Activated CD8-positive, alpha-beta memory T cell treated with anti-CD3 and anti-CD28 coated beads, Interleukin-2, amount 50 U/mL, for 48 hours (primary cell): ENCODE data around the gene COL19A1.
"Not testable (repeated sequence)": the region's sequence is repeated elsewhere in the genome, so short reads cannot be mapped to it uniquely, and the experiment has no call there.

Source experiments
- DNase-seq: peaks from one replicate; pipeline ENCODE4 v3.0.0-alpha.2; 2020

Gene COL19A1

DNA sequence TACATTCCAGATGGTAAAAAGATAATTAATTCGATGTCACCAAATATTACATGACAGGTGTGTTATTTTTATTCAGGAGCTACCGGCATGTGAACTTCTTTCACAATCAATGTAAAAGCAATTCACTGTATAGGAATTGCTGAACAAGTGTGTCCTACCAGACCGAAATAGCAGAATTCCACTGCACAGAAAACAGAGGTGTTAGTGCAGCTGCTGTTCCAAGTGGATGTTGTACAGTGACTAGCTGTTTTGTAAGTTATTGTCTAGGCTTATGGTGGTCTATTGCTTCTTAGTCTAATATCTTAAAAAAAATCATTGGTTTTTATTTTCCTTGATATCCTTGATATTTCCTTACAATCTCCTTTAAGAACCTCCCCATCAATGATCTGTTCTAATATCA, 107.4 kb downstream of the COL19A1 start:
- no peak for DNase-seq

- DNase-seq: no peak
Observed at GRCh38 chr6:69974193-69974592, 107.8 kb downstream of the COL19A1 start.

DNA sequence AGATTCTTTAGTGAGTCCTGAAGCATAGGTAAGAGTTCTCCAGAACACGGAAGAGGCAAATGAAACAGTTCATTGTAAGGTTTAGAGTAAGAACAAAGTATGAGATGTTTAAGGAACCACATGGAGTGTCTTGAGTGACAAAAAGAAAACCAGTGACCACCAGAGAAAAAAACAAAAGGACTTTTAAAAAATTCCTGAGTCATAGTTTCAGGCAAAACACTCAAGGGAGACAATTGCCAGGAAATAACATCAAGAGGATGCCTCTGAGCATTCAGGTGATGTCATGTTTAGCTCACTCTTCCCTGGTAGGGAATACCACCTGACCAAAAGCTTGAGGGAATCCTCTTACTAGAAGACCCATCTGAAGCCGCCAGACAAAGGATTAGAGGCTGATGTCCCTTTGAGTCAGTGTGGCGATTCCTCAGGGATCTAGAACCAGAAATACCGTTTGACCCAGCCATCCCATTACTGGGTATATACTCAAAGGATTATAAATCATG, 110.3 kb downstream of the COL19A1 start:
- no peak for DNase-seq

- DNase-seq: no peak
Observed at GRCh38 chr6:69980624-69981023, 114.3 kb downstream of the COL19A1 start.

DNA sequence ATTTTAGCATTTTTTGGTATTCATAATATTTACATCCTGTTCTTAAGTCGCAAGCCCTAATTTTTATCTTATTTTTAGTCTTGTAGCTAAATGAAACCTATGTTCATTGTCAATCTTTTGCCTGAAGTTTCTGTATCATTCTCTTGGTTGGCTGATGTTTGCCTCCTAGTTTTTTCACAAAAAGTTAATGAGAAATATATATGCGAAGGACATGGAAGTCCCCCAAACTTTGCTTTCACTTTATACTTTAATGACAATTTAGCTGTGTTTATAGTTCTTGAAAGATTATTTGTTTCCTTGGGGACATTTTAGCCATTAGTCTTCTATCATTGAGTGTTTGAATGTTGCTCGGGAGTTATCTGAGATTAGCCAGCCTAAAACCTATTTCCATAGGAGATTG, 118.2 kb downstream of the COL19A1 start:
- no peak for DNase-seq

- DNase-seq: no peak
Observed at GRCh38 chr6:69985180-69985579, 118.8 kb downstream of the COL19A1 start.

- DNase-seq: no peak
Observed at GRCh38 chr6:69987550-69987949, 121.2 kb downstream of the COL19A1 start.

DNA sequence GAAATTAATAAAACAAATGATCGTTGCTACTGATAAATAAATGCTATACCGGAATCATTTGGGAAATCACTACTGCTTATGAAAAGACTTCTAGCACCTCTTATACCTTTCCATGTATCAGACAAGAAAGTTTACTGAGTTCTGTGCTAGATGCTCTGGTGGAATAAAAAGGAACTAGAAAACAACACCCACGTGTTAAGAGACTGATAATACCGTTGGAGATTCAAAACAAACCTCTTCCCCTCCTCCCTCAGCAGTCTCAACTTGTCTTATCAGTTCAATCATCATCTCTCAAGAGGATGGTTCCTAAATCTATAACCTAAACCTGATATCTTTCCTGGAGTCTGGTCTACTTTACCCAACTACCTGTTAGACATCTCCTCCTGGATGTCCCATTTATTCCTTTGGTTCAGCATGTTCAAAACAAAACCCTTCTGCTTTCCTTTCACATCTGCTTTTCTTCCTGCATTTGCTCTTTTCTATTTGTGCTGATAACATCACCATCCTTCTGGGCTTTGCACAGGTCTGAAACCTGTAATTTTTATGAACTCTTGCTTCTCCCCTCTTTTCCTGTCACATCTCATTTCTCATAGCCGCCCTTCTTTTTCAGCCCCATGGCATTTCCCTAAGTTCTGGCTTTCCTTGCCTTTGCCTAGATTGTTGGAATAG, 122.2 kb downstream of the COL19A1 start:
- no peak for DNase-seq

- DNase-seq: no peak
Observed at GRCh38 chr6:69994251-69994650, 127.9 kb downstream of the COL19A1 start.

DNA sequence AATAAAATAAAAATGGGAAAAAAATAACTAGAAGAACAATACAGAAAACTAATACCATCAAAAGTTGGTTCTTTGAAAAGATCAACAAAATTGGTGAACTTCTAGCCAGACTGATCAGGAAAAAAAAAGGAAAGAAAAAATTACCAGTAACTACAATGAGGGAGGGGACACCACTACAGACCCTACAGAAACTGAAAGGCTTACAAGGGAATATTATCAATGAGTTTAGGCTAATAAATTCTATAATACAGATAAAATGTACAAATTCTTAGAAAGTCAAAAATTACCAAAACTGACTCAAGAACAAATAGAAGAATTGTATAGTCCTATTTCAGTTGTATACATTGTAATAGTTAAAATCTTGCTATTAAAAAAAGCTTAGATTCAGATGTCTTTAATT, 141.8 kb downstream of the COL19A1 start:
- no peak for DNase-seq

DNA sequence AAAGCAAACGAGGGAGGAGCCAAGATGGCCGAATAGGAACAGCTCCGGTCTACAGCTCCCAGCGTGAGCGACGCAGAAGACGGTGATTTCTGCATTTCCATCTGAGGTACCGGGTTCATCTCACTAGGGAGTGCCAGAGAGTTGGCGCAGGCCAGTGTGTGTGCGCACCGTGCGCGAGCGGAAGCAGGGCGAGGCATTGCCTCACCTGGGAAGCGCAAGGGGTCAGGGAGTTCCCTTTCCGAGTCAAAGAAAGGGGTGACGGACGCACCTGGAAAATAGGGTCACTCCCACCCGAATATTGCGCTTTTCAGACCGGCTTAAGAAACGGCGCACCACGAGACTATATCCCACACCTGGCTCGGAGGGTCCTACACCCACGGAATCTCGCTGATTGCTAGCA, 144.0 kb downstream of the COL19A1 start:
- DNase-seq: not testable (repeated sequence)

GRCh38 chr6:70023201-70023600, 156.8 kb downstream of the COL19A1 start:
- not testable (repeated sequence) for DNase-seq

- DNase-seq: no peak
Observed at GRCh38 chr6:70028246-70028645, 161.9 kb downstream of the COL19A1 start.

GRCh38 chr6:70028926-70029325, 162.6 kb downstream of the COL19A1 start:
- DNase-seq: no peak

DNA sequence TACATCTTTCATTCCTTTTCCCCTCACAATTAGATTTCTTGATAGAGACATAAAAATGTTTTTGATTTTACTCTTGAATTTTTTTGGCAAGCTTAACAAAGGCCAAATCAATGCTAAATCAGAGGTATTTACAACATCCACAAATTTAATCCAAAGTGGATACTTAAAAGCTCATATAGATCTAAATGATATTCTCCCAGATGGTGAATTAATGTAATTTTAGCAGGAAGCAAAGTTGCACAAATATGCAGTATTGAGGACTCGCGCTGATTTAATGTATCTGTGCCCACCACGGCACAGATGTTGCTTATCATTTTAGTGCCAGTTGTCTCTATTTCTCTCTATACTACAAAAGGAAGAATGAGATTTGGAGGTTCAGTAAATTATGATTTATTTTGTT, 167.4 kb downstream of the COL19A1 start:
- DNase-seq: no peak

DNA sequence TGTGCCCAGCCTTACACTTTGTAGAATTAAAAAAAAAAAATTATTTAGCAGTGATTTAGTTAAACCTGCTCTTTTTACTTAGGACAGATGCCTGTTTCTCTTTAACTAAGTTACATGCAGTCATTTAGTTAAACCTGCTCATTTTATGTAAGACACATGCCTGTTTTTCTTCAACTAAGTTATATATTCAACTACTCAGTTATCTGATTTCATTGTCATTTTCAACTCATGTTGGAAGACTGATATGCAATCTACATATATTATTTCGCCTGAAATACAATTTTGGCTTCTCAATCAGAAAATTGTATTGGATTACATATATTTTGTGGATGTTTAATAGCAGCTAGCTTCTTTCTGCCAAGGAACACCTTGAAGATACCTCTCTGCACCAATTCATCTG, 171.1 kb downstream of the COL19A1 start:
- DNase-seq: no peak

DNA sequence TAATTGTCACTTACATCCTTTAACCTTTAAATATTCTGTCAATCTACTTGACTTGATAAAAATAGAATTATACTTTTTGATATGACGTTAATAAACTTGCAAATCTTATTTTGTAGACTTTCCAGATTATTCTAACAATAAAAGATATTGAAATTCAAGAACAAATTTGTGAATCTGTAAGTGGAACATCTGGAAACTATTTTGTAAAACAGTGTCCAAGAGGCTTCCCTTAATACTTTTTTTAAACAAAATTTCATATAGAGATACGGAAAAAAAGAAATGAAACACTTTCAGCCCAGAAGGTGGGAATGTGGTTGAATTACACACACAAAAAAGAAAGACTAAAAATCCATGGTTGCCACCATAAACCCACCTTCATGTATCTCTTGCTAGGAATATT, 174.4 kb downstream of the COL19A1 start:
- DNase-seq: no peak

- DNase-seq: no peak
Observed at GRCh38 chr6:70041411-70041810, 175.1 kb downstream of the COL19A1 start.

DNA sequence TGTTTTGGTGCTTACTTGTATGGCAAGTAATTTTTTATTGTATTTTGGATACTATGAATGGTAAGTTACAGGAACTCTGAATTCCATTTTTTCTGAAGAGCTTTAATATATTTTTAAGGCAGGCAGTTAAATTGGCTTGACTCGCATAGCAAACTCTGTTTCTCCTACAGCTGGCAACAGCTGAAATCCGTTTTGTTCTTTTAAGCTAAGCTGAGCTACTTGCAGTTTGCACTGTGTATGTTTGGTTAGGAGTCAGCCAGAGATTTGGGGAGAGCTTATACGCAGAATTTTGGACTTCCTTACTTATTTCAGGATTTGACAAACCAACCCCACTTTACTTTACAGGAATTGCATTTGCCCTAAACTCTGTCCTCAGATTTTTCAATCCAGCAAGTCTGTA, 179.1 kb downstream of the COL19A1 start:
- DNase-seq: no peak

DNA sequence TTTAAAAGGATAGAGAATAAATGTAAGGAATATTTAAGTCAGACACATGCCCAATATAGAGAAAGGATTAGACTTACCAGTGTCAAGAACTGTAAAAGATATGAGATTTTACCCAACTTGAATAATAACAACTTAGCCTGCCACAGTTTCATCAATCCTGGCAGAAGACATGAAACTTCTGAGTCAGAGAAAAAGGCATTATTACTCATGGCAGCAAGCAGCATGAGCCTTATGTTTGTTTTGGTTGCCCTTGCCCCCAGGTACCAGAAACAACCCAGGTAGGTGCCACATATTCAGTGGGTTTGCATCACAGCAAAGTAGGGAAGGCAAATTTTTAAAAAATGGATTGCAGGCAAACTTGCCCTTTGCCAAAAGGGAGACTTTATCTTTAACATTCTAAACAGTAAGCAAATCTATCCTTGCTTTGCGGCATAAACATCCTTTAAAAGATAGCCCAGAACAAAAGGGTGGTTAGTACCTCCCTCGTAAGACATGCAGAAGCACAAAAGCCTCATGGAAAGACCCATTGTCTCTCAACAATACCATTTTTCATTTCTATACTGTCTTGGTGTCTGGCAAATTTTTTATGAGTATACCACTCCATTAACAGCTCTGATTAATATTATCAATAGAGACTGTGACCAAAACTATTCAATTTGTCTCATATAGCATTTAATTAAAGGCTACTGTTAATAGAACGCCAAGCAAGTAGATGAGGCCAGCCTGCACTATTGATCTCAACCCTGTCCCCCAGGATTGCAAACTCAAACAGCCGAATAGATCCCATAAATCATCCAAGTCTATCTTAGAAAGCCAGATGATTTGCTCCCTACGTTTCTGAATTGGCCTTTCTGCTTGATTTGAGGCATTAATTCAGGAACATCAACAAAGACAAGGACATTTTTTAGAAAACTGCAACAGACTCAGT, 185.1 kb downstream of the COL19A1 start:
- no peak for DNase-seq

- DNase-seq: no peak
Observed at GRCh38 chr6:70059039-70059719, 192.8 kb downstream of the COL19A1 start.

GRCh38 chr6:70060680-70061079, 194.3 kb downstream of the COL19A1 start:
- DNase-seq: no peak

DNA sequence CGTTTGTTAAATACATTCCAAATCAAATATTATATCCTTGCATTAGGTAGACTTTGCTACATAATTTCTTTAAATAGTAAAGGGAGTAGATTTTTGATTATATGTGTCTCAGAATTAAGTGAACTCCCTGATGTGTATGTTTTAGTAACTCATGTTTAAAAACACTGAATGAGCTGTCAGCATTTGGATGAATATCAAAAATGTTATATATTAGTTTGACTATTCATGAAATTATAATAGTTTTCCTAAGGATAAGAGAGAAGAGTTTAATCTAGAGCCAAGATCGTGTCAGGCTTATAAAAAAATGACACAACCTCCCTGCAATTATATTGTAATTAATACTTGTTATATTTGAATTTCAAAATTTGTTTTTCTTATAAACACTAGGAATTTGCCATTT, 195.2 kb downstream of the COL19A1 start:
- no peak for DNase-seq

- DNase-seq: no peak
Observed at GRCh38 chr6:70062010-70062409, 195.7 kb downstream of the COL19A1 start.
